Raji (cell line): ENCODE results near the gene FSTL4.

ENCODE experiments used
- POLR2A ChIP-seq: IDR thresholded peaks from 2 replicates; pipeline ENCODE4 v1.6.1; 2011; ENCODE audit warnings: low read depth, low read length, control low read depth; ENCODE audit not compliant: insufficient read depth

Gene FSTL4

DNA sequence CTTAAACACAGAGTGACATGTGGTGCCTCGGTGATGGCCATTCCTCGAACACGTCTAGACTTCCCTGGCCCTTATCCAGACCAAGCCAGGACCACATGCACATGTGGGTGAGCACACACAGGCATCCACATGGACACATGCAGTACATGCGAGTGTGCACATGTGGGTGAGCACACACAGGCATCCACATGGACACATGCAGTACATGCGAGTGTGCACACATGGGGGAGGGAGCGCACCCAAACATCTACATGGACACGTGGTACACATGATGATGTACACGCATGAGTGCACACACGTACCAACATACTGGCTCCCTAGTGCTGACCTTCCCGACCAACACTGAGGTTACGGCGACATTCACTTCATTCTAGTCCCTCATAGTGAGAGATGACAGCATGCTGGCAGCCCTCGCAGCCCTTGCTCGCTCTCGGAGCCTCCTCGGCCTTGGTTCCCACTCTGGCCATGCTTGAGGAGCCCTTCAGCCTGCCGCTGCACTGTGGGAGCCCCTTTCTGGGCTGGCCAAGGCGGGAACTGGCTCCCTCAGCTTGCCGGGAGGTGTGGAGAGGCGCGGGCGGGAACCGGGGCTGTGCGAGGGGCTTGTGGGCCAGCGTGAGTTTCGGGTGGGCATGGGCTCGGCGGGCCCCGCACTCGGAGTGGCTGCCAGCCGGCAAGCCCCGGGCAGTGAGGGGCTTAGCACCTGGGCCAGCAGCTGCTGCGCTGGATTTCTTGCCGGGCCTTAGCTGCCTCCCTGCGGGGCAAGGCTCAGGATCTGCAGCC lies 373.7 kb downstream of the FSTL4 start:
- no peak for TF ChIP-seq POLR2A

DNA sequence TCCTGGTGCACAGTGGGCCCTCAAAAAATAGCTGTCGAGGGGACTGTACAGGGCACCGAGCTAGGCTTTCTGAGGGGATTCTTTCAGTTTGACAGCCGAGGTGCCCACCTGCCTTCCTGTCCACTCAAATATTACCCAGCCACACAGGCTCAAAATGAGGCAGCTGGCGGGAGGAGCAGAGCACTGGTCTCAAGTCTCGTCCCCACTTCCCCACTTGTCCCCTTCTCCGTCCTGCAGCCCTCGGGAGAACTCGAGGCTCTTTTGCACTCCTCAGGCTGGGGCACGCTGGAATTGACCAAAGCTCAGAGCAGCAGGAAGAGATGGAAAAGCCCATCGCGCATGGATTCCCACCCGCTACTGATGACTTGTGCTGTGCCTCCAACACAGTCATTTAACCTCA lies 375.4 kb downstream of the FSTL4 start:
- no peak for TF ChIP-seq POLR2A

DNA sequence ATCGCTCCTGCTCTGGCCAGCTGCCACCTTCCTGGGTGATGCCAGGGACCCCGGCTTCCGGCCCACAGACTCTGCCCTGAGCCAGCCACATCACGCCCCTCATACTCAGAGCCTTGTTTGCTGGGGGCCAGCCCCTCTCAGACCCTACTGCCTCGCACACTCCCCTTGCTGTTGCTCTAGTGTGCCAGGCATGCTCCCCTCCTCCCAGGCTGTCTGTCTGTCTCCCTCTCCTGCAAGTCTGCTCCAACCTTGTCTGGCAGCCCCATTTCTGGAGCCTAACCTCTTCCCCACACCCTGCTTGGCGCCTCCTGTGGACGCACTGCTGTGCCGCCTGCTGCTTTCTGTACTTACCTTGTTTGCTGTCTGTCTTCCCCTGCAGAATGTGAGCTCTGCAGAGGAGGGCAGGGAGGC lies 375.8 kb downstream of the FSTL4 start:
- TF ChIP-seq POLR2A, result no peak

DNA sequence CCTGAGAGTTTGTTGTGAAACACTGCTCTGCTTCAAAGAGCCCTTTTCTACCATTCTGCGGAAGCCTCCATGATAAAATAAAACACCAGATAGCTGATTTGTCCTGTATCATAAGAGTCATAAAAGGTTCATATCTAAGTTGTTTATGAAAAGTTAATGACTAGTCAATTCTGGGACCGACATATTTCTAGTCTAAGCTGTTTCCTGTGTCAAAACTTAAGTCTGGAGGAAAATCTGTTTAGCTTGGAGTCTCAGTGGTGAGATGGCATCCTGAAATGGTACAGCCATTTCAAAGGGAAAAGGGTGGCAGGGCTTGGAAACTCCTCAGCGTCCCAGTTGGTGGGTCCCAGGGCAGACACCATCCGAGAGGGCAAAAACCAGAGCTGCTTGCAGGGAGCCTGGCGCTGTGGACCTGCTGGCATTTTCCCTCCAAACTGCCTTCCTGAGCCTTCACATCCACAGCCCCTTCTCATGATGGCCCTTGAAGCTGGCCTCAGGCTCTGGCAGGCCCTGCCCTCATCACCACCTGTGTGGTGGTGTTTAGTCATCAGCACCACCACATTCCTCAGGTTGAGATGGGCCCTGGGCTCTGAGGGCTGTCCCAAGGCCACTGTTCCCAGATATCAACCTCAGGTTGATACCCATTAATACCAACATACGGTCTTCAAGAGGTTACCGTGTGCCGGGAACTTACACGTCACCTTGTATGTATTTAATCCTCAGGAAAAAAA lies 376.5 kb downstream of the FSTL4 start:
- no peak for TF ChIP-seq POLR2A

DNA sequence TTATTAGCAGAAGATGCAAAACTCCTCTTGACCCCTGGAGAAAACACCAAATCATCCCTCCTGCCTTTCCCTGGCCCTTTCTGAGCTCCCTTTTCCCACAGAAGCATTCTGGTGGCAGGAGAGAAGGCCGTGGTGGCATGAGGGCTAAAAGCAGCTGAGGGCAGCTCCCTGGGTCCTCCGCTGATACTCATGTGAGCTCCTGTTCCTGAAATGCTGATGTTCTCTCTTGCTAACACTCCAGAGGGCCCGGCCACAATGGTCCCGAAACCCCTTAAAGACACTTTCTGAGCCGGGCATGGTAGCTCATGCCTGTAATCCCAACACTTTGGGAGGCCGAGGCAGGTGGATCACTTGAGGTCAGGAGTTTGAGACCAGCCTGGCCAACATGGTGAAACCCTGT lies 377.4 kb downstream of the FSTL4 start:
- no peak for TF ChIP-seq POLR2A

DNA sequence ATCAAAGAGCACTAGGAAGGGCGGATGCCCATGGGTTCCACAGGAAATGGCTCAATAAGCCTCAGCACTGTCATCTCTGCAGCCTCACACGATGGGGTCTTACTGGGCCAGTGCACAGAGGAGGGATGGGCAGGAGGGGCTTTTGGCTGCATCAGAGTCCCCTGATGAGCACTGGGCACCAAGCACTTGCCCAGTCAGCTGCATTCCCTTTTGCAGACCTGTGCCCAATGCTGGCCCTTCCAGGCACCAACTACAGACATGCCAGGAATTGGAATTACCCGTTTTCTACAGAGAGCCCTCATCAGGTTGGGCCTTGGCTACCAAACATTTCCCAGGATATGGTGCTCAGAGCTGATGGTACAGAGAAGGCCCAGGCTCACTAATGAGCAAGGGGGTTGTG lies 378.1 kb downstream of the FSTL4 start:
- TF ChIP-seq POLR2A, result no peak

DNA sequence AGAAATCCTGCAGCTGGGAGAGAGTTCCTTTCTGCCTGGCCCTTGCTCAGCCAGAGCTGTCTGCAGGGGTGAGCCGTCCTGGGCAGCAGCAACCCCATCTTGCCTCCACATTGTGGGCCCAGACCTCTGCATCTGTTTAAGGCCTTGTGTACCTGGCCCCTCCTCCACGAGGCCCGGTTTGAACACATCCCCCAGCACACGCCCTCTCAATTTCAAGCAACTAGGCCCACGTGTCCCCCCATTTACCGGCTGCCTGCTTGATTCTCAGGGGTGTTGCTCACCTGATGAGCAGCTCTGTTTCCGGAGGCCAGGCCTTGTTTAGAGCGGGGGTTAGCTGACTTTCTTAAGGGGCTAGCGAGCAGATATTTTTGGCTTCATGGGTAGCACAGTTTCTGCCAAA lies 378.7 kb downstream of the FSTL4 start:
- TF ChIP-seq POLR2A, result no peak

DNA sequence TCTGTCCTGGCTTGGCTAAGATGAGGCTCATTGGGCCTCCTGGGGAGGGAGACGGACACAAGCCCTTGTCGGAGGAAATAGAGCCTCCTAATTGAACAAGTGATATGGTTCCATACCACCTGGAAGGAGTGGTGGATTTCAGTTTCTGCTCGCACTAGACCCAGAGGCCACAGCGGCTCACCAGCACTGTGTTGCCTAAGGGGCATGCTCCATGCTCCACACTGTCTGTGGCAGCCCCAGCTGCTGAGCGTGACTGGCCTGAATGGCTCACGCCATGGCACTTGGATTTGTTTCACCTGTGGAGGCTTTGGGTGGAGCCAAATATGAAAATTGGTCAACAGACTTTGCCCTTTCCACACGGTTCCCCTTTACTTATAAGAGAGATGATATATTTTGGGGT lies 379.4 kb downstream of the FSTL4 start:
- no peak for TF ChIP-seq POLR2A

DNA sequence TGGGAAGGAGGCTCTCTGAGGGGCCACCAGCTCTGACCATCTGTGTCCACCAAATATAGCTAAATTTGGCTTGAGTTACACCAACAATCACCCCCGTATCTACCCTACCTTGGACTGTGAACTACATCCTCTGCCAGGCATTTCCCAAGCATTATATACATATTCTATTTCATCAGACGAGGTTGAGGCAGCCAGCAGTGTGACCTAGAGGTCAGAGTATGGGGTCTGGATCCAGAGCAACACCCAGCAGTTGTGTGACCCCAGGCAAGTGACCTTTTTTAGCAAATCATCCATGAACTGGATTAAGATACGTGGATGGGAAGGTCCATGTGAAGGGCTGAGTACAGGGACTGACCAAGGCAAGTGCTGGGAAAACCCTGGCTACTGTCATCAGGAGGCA lies 379.9 kb downstream of the FSTL4 start:
- no peak for TF ChIP-seq POLR2A

DNA sequence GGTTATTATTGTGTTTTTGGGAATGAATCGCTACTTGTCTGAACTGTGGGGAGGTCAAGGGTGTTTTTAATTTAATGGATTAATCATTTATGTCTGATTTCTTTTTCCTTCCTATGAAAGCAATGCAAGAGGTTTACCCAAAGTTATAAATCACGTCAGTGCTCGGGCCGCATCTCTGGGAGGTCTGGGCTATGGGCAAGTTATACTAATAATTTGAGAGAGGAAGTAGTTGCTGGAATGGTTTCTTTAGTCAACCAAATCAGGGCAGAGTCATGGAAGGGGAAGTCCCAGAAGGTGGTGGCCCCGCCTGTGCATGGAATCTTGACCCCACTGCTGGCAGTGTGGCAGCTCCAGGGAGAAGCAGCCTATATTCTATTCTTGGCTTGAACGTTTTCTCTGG lies 380.3 kb downstream of the FSTL4 start:
- TF ChIP-seq POLR2A, result no peak

DNA sequence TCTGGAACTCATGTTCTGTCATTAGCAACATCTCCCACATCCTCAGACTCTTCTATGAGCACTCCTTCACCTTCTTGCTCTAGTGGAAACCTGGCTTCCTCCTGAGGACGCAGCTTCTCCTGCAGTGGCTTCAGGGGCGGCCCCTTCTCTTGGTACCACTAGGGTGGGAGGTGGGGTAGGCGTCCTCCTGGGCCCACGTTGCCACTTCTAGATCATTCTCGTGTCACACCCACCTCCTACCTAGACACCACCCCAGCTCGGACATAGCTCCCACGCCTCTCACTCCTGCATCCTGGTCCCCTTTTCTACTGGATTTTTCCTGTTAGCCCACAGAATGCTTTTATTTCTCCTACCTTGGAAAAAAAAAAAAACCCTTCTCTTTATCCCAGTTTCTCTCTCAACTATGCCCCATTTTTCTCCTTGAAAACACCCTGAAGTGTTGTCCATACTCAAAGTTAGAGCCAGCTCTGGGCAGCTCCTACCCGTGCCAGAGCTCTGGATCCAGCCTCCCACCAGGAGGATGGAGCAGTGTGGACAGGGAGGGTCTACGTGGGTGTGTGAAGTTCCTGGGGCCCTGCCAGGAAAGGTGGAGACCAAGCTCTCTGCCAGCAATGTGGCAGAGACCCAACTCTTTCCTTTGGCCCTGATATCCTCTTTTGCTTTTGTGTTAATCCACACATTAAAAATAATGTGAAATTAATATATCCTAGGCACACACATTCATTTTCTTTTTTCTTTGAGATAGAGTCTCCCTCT lies 381.3 kb downstream of the FSTL4 start:
- no peak for TF ChIP-seq POLR2A

DNA sequence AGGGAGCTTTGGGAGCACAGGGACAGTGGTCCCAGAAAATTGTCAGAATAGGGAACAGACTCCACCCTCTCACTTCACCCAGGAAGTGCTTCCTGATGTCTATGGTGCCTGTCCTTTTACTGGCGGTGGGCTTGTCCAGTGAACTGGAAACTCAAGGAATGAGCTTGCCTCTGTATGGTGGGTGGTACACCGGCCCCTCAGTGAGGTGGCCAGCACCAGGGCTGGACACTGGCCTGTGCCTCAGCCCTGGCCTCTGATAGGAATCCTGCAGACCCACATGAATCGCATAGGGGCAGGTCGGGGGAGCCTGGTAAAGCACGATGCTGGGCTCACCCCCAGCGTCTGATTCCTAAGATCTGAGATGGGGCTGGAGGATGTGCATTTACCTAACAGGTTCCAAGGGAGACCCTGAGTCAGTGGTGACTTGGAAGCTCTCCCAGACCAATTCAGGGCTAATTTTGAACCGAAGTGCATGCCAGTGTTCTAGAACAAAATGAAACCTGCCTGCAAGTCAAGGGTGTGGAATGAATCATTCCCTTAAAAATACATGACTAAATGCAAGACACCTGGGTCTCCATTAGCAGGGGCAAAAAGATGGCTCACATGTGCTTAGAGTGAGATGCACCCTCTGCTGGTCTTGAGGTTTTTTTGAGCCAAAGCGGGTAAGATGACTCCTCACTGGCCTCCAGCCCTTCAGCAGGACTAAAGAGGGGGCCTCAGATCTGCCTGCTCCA lies 382.2 kb downstream of the FSTL4 start:
- TF ChIP-seq POLR2A, result no peak

DNA sequence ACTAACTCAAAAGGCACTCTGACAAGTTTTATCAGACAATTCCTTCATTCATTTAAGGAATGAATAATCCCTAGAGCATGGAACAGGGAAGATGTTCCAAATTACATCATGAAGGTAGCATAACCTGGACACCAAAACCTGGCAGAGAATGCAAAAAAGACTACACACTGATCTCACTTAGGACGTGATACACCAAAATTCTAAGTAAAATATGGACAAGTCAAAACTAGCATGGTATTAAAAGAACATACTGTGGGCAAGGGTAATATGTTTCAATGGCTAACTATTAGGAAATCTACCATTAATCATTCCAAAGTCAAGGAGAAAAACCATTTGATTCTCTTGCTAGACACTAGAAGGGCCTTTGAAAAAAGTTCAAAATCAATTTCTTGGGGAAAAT lies 384.0 kb downstream of the FSTL4 start:
- TF ChIP-seq POLR2A, result no peak

DNA sequence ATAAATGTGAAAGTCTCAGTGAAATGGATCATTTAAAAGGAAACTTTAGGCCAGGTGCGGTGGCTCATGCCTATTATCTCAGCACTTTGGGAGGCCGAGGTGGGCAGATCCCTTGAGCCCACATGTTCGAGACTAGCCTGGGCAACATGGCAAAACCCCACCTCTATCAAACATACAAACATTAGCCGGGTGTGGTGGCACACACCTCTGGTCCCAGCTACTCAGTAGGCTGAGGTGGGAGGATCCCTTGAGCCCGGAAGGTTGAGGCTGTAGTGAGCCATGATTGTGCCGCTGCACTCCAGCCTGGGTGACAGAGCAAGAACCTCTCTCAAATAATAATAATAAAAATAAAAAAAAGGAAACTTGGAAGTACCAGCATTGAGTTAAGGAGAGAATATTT lies 384.4 kb downstream of the FSTL4 start:
- no peak for TF ChIP-seq POLR2A

DNA sequence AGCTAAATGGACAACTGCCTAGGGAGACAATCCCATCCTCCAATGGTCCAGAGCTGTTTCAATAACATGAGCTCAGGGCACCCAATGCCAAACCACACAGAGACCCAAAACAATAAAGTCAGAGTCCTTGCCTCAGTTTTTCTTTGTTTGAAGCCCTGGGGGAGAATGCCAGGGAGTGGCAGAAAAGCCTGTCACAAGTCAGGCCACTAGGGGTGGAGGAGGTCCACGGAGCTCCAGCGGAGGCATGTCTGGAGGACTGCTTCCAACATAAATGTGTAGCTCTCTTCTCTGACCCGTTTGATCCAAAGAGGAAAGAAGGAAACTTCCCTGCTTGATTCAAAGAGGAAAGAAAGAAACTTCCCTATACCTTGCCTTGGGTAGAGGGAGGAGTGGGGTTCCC lies 385.3 kb downstream of the FSTL4 start:
- no peak for TF ChIP-seq POLR2A
